Raji (cell line): Measurements from ENCODE around the gene THAP3.

ENCODE experiments used
- POLR2A ChIP-seq: IDR thresholded peaks from 2 replicates; pipeline ENCODE4 v1.6.1; 2011; ENCODE audit warnings: low read depth, low read length, control low read depth; ENCODE audit not compliant: insufficient read depth

Gene THAP3, protein sequence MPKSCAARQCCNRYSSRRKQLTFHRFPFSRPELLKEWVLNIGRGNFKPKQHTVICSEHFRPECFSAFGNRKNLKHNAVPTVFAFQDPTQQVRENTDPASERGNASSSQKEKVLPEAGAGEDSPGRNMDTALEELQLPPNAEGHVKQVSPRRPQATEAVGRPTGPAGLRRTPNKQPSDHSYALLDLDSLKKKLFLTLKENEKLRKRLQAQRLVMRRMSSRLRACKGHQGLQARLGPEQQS

DNA sequence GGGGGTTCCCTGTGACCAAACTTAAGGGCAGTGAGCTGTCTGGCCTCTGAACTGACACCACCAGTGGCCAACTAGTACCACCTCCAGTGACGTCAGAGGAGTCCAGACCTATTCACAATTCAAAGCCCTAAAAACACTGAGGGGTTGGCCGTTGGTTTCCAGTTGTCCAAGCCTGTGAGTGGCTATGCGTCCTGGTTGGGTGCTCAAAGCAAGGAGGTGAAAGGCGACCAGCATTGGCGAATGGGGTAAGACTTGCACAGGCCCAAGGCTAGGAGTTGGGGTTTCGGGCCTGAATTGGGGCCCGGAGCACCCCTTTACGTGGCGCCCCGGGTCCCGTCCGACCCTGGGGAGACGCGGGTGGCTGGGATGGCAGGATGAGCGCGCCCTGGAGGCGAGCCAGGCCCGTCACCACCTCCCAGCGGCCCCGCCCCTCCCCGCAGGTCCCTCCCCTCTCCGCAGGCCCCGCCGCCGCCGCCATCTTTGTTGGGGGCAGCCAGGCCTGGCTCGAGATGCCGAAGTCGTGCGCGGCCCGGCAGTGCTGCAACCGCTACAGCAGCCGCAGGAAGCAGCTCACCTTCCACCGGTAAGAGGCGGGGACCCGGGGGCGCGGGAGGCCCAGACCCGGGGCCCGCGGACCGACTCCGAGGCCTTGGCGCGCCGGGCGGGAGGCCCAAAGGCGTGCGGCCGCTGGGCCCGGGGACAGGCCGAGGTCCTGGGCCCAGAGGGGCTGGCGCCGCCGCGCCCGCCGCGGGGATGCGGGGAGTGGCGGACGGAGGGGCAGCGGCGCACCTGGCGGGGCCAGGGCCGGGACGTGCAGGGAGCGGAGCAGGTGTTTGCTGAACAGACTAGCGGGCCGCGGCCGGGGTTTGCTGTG lies at the start of gene THAP3:
THAP3 (plus strand) TSS at position 159 of the 874 bp plus-strand sequence; CDS start at position 510, 351 bp downstream.
- TF ChIP-seq POLR2A: peak; percentile 75

DNA sequence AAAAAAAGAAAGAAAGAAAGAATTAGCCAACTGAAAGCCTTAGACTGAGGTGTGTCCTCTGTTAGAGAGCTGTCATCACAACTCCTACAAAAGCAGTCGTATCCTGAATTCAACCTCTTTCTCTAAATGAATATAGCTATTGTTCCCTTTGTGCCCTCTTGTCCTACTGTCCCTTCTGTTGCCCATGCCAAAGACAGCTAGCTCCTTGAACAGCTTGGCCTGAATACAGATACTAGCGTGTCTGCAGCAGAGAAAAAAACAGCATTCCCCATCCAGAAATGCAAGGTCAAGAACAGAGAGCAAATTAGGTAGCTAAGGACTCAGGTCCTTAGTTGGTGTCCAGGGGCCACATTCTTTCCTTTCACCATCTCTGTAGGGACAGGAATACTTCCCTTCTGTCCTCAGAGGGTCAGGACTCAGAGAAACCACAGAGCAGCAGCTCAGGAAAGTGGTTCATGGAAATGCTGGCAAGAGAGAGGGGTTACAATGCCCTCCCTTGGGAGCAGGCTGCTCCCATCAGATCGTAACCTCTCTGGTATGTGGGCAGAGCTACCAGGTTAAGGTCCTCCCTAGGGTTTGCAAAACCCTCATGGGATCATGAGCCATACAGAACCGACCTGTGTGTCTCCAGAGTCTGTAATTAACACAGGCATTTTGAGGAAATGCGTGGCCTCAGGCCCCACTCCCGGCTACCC lies 46.7 kb upstream of the THAP3 start:
- TF ChIP-seq POLR2A: no peak

DNA sequence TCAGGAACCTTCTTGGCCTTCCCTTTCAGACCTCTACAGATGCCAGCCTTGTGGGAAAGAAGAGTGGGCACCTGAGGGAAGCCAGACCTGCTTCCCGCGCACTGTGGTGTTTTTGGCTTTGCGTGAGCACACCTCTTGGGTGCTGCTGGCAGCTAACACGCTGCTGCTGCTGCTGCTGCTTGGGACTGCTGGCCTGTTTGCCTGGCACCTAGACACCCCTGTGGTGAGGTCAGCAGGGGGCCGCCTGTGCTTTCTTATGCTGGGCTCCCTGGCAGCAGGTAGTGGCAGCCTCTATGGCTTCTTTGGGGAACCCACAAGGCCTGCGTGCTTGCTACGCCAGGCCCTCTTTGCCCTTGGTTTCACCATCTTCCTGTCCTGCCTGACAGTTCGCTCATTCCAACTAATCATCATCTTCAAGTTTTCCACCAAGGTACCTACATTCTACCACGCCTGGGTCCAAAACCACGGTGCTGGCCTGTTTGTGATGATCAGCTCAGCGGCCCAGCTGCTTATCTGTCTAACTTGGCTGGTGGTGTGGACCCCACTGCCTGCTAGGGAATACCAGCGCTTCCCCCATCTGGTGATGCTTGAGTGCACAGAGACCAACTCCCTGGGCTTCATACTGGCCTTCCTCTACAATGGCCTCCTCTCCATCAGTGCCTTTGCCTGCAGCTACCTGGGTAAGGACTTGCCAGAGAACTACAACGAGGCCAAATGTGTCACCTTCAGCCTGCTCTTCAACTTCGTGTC lies 45.9 kb upstream of the THAP3 start:
- no peak for TF ChIP-seq POLR2A

DNA sequence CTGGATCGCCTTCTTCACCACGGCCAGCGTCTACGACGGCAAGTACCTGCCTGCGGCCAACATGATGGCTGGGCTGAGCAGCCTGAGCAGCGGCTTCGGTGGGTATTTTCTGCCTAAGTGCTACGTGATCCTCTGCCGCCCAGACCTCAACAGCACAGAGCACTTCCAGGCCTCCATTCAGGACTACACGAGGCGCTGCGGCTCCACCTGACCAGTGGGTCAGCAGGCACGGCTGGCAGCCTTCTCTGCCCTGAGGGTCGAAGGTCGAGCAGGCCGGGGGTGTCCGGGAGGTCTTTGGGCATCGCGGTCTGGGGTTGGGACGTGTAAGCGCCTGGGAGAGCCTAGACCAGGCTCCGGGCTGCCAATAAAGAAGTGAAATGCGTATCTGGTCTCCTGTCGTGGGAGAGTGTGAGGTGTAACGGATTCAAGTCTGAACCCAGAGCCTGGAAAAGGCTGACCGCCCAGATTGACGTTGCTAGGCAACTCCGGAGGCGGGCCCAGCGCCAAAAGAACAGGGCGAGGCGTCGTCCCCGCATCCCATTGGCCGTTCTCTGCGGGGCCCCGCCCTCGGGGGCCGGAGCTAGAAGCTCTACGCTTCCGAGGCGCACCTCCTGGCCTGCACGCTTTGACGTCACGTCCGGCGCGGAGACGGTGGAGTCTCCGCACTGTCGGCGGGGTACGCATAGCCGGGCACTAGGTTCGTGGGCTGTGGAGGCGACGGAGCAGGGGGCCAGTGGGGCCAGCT lies 45.1 kb upstream of the THAP3 start, which contains the start of gene ZBTB48:
ZBTB48 (plus strand) TSS at position 621 of the 745 bp plus-strand sequence. CDS start 616 bp downstream, outside the sequence.
- peak; percentile 100 for TF ChIP-seq POLR2A

DNA sequence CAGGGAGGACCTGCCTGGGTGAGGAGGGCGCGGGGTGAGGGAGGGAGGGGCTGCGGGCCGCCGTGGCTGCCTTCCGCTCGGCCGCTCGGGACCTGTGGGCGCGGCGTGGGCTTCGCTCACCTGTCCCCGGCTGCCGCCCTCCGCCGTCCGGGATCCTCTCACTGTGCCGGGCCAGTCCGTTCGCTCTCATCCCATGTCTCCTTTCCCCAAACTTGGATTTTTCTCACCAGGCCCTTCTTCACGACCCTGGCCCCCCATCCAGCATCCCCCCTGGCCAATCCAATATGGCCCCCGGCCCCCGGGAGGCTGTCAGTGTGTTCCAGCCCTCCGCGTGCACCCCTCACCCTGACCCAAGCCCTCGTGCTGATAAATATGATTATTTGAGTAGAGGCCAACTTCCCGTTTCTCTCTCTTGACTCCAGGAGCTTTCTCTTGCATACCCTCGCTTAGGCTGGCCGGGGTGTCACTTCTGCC lies 44.5 kb upstream of the THAP3 start:
- no peak for TF ChIP-seq POLR2A

DNA sequence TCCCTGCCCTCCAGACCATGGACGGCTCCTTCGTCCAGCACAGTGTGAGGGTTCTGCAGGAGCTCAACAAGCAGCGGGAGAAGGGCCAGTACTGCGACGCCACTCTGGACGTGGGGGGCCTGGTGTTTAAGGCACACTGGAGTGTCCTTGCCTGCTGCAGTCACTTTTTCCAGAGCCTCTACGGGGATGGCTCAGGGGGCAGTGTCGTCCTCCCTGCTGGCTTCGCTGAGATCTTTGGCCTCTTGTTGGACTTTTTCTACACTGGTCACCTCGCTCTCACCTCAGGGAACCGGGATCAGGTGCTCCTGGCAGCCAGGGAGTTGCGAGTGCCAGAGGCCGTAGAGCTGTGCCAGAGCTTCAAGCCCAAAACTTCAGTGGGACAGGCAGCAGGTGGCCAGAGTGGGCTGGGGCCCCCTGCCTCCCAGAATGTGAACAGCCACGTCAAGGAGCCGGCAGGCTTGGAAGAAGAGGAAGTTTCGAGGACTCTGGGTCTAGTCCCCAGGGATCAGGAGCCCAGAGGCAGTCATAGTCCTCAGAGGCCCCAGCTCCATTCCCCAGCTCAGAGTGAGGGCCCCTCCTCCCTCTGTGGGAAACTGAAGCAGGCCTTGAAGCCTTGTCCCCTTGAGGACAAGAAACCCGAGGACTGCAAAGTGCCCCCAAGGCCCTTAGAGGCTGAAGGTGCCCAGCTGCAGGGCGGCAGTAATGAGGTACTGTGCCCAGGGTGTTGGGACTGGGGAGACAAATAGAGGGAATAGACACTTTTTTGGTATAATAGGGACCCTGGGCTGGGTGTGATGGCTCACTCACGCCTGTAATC lies 43.9 kb upstream of the THAP3 start:
- TF ChIP-seq POLR2A: no peak

DNA sequence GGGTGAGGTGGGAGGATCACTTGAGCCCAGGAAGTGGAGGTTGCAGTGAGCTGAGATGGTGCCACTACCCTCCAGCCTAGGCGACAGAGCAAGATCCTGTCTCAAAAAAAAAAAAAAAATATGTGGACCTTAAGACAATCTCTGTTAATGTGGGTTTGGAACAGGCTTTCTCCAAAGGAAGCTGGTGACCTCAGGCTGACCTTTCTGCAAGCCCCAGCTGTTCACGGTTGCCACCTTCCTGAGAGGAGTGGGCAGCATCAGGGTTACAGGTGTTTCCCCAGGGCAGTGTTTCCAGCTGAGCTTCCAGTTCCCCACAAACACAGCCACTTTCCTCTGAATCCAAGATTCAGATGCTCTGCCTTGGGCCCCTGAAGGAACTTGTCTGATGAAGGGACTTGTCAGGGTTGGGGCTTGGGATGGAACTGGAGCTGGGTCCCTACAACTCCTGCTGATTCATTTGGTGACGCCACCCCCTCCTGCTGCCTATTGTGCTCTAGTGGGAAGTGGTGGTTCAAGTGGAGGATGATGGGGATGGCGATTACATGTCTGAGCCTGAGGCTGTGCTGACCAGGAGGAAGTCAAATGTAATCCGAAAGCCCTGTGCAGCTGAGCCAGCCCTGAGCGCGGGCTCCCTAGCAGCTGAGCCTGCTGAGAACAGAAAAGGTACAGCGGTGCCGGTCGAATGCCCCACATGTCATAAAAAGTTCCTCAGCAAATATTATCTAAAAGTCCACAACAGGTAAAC lies 42.9 kb upstream of the THAP3 start:
- 0 out of 2 replicates have a peak, but pooled peaks have one; percentile 12 for TF ChIP-seq POLR2A

DNA sequence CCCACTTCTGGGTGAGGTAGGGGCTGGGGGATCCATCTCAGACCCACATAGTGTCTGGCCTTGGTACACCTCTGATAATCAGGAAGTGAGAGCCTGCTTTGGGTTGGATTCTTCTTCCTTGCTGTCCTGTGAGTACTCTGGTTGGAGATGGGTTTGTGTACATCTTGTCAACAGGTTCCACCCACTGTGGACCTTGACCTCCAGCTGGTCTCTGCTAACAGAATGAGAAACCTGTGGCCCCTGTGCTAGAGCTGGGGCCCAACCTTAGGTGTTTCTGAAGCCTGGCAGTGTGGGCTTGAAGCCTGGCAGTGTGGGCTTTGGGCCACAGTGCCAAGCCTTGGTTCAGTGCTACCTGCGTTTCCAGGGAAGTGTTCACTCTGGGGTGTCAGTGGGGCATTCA lies 42.3 kb upstream of the THAP3 start:
- TF ChIP-seq POLR2A: no peak

DNA sequence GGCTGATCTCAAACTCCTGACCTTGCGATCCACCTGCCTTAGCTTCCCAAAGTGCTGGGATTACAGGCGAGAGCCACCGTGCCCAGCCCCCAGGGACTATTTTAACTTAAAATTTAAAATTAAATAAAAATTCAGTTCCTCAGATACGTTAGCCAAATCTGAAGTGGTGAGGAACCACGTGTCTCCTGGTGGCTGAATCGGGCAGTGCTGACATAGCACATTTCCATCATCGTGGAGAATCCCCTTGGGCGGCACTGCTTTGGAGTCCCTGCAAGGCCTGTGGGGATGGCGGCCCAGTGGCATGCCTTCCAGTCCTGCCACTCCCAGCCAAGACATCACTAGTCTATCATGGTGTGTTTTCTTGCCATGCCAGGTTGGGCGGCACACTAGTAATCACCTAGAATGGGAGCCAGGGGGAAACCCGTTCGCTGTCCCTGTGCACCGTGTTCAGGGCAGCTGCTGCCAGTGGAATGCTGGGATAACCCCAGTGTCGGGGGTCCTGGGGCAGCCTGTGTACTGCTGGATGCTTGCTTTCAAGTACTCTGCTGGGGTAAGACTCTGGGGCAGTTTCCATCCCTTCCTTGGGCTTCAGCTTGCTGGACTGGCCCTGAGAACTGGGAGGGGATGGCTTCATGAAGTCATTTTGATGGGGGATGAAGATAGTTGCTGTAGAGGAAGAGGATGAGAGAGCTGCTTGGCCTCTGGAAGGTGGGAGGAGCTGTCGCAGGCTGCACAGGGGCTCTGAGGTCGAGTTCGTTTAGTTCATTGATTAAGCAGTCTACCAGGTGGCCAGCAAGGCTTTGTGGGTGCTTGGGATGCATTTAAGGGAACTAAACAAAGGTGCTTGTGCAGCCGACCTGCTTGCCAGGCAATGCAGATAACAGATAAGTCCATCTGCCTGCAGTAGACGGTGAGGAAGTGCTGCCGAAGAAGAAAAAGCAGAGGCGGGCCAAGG lies 40.3 kb upstream of the THAP3 start:
- TF ChIP-seq POLR2A: no peak

DNA sequence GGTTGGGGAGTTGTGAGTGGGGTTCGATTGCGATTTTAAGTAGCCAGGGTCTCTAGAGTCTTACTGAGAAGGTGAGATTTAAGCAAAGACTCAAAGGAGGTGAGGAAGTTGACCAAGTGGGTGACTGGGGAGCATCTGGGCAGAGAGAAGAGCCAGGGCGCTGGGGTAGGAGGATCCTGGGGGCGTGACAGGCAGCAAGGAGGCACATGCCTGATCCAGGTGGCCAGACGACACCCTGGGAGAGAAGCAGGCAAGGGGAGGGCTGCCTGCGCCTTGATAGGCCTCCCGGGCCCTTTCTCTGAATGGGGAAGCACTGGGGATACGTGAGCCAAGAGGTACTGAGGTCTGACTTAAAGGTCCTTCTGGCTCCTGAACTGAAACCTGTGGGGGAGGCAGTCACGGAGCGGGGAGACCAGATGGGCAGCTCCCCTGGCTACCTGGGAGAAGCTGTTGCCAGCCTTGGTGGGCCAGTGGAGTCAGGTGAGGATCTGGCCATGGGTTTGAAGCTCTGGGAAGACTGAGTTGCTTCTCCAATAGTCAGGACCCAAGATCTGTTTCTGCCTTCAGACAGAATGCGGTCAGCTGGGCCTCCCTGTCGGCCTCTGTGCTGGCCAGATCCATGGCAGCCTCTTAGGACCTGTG lies 39.5 kb upstream of the THAP3 start:
- TF ChIP-seq POLR2A: no peak

DNA sequence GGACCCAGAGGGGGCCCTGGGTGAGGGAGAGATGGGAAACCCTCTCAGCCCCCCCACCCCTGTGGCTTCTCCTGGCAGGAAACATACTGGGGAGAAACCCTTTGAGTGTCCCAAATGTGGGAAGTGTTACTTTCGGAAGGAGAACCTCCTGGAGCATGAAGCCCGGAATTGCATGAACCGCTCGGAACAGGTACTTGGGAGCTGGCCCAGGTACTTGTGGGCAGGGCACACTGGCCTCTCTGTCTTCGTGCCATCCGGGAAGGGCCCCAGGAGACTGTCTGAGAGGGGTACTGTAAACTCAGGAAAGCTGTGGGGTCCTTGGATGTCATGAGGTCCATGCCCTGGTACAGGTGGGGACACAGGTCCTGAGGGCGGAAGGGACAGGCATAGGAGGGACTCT lies 38.8 kb upstream of the THAP3 start:
- no peak for TF ChIP-seq POLR2A
